Brain microvascular endothelial cell (primary cell): ENCODE results near the gene MRPS7.

Experiments used
- DNase-seq: peaks from one replicate; pipeline ENCODE4 v3.0.0-alpha.2; 2020
- H3K27ac ChIP-seq: fragments of 250-450 bp; sonication (Bioruptor Pico); 2 replicates; pipeline ENCODE4 v1.5.1; 2020; ENCODE audit warnings: mild to moderate bottlenecking, moderate library complexity
- H3K27me3 ChIP-seq: fragments of 250-450 bp; sonication (Bioruptor Pico); replicated peaks from 2 replicates; pipeline ENCODE4 v1.5.1; 2020; ENCODE audit warnings: mild to moderate bottlenecking
- H3K36me3 ChIP-seq: fragments of 250-450 bp; sonication (Bioruptor Pico); replicated peaks from 2 replicates; pipeline ENCODE4 v1.5.1; 2020; ENCODE audit warnings: mild to moderate bottlenecking
- H3K4me3 ChIP-seq: 2 replicates; pipeline ENCODE4 v1.5.1; 2011; ENCODE audit warnings: low read depth, mild to moderate bottlenecking, control low read depth, low read length, moderate library complexity
- CTCF ChIP-seq: IDR thresholded peaks from 2 replicates; pipeline ENCODE4 v1.5.1; 2011; ENCODE audit warnings: low read depth, mild to moderate bottlenecking, moderate library complexity, low read length, control low read depth, inconsistent platforms; ENCODE audit errors: missing control alignments
- in situ Hi-C: cut with HindIII; loops from 2 replicates; pipeline ENCODE4 v1.10.0; 2017; ENCODE audit warnings: low sequenced_read_pairs, low pct_ligation_motif_present

MRPS7 gene

GRCh38 chr17:75244133-75244866 is 17.4 kb upstream of the MRPS7 start:
- in situ Hi-C loops, result no loop called here
- Histone ChIP-seq H3K36me3 (peaks cover 48% of the 10 kb centered on the region), H3K27ac (no peak overlapping the region)

GRCh38 chr17:75245011-75245410 is 16.7 kb upstream of the MRPS7 start:
- DNase-seq, result no peak
- Histone ChIP-seq H3K27me3 (no peaks in the 10 kb centered on the region), H3K27ac (no peak overlapping the region), H3K36me3 (peaks cover 45% of the 10 kb centered on the region), H3K4me3 (no peak overlapping the region)
- in situ Hi-C loops, result no loop called here
- no peak for TF ChIP-seq CTCF

More at GRCh38 chr17:75244133-75244866, 17.4 kb upstream of the MRPS7 start:
- Histone ChIP-seq H3K4me3 (no peak overlapping the region), H3K27me3 (no peaks in the 10 kb centered on the region)
- TF ChIP-seq CTCF, result no peak
- no peak for DNase-seq

GRCh38 chr17:75246404-75246803 is 15.3 kb upstream of the MRPS7 start:
- in situ Hi-C loops, result no loop called here
- no peak for TF ChIP-seq CTCF
- Histone ChIP-seq H3K27me3 (no peaks in the 10 kb centered on the region), H3K27ac (no peak overlapping the region), H3K4me3 (no peak overlapping the region), H3K36me3 (peaks cover 34% of the 10 kb centered on the region)
- no peak for DNase-seq

- in situ Hi-C loops, result no loop called here
- peak overlapping the region; percentile 32 for H3K27ac ChIP-seq
- peaks cover 13% of the 10 kb centered on the region for H3K36me3 ChIP-seq
- TF ChIP-seq CTCF, result no peak
- H3K27me3 ChIP-seq, result no peaks in the 10 kb centered on the region
- no peak for DNase-seq
- no peak overlapping the region for H3K4me3 ChIP-seq
Measured at GRCh38 chr17:75249564-75249963, 12.1 kb upstream of the MRPS7 start.

- Histone ChIP-seq H3K27me3 (no peaks in the 10 kb centered on the region), H3K36me3 (peaks cover 10% of the 10 kb centered on the region), H3K27ac (peak overlapping the region; percentile 32), H3K4me3 (peak overlapping the region; percentile 17)
- in situ Hi-C loops, result no loop called here
- no peak for TF ChIP-seq CTCF
- DNase-seq, result peak; percentile 71
Measured at GRCh38 chr17:75250009-75250471, 11.6 kb upstream of the MRPS7 start.
